Measurements from ENCODE around the gene CCDC110. TPM values are rescaled to one million over a fixed set of nuclear protein-coding genes. Genes with fewer than 3 reads are reported as not detected.

The CCDC110 gene
- total and polyA plus RNA-seq, 2 of the 13 experiments (the other 11 are each of a cell fraction or from before 2014, with no cell fraction given): not detected

GRCh38 chr4:185500576-185500975 is 29.0 kb upstream of the CCDC110 start:
- POLR2A ChIA-PET: no interaction called here

DNA sequence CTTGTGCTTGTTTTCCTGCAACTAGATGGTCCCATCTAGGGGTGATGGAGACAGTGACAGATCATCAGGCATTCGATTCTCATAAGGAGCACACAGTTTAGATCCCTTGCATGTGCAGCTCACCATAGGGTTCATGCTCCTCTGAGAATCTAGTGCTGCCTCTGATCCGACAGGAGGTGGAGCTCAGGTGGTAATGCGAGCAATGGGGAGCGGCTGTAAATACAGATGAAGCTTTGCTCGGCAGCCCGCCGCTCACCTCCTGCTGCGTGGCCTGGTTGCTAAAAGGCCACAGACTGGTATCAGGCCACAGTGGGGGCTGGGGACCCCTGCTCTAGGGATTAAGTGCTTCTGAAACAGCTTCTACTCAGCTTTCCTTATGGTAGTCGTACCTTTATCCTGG is 28.5 kb upstream of the CCDC110 start:
- BruUV-seq (replicated peaks): no TSS peak
- ATAC-seq (peak; percentile 54), DNase-seq (ENCODE audit: low spot score) (peak; percentile 29), FAIRE-seq (no peak)
- Histone ChIP-seq H3K9me3 (ENCODE audit: low read length) (no peaks in the 10 kb centered on the region), H3K4me3 (replicated peaks in 1 of 3; ENCODE audit: insufficient read depth in 1 of 3, low read depth in 2 of 3, low read length in 3 of 3) (peak overlapping the region in 1 of 3 experiments; percentile 3; a peak in 1 of 6 replicates), H4K20me1 (ENCODE audit: insufficient read depth, low read length) (no peaks in the 10 kb centered on the region), H3K27me3 (ENCODE audit: control insufficient read depth in 1 of 2, insufficient read depth in 2 of 2, low read length in 2 of 2) (no peaks in the 10 kb centered on the region), H3K4me2 (ENCODE audit: low read depth, low read length) (peak overlapping the region; percentile 62; the same call in 1 of the 2 replicates), H2AFZ (ENCODE audit: low read length) (no peak overlapping the region), H3K4me1 (ENCODE audit: insufficient read depth, low read length) (peaks cover 31% of the 10 kb centered on the region), H3K9ac (ENCODE audit: insufficient read depth, low read depth, low read length) (no peak overlapping the region), H3K36me3 (replicated peaks in 1 of 2; ENCODE audit: control insufficient read depth in 1 of 2, insufficient read depth in 2 of 2, low read length in 2 of 2) (no peaks in the 10 kb centered on the region), H3K79me2 (ENCODE audit: insufficient read depth, low read length) (no peaks in the 10 kb centered on the region), H3K27ac (ENCODE audit: extremely low read length, insufficient read depth, low read length) (no peak overlapping the region)
- WGBS (ENCODE audit: low lambda C conversion rate): 21% methylated on average over 2 of the region's 9 CpGs
- intact Hi-C loops (cut with micrococcal nuclease; ENCODE audit: unreplicated experiment): loop anchor here (1.0 to 5.0 kb wide), 2 partner anchors 67 to 97 kb away; no protein-coding TSS in a partner anchor
- CTCF ChIA-PET (ENCODE audit: low intra/inter-chr PET ratio, low total read pairs): interaction anchor here (0.8 kb wide), 1 partner anchor 98 kb away, joined by 4 read pairs; no protein-coding TSS in a partner anchor
- in situ Hi-C loops (cut with HindIII; ENCODE audit: extremely low pct_ligation_motif_present, low pct_unique_long_range_greater_than_20kb): no loop called here
- POLR2A ChIA-PET: no interaction called here
- TF ChIP-seq GATA4 (IDR thresholded peaks at IDR 0.05; ENCODE audit: borderline replicate concordance, low read depth): no peak
- no peak for TF ChIP-seq NR2C2 (CRISPR knock-in tag; IDR thresholded peaks at IDR 0.05; ENCODE audit: borderline replicate concordance)
- peak; percentile 35 for TF ChIP-seq ZNF687 (CRISPR knock-in tag; IDR thresholded peaks at IDR 0.05)
- peak; percentile 58 for TF ChIP-seq STAG1 (CRISPR knock-in tag; IDR thresholded peaks at IDR 0.05)
- TF ChIP-seq ZNF878 (CRISPR knock-in tag; IDR thresholded peaks at IDR 0.05): no peak
- TF ChIP-seq SAP130 (CRISPR knock-in tag; IDR thresholded peaks at IDR 0.05; ENCODE audit: low read depth): 0 out of 2 replicates have a peak, but pooled peaks have one; percentile 13
- TF ChIP-seq PAF1 (CRISPR knock-in tag; IDR thresholded peaks at IDR 0.05): no peak
- peak; percentile 91; the same call in 1 of the 2 replicates for TF ChIP-seq ZNF124 (CRISPR knock-in tag; IDR thresholded peaks at IDR 0.05)
- peak; percentile 31; the same call in 1 of the 2 replicates for TF ChIP-seq SMC3 (IDR thresholded peaks at IDR 0.05; ENCODE audit: low read length)
- no peak for TF ChIP-seq FOXA1 (IDR thresholded peaks at IDR 0.05)
- 0 out of 2 replicates have a peak, but pooled peaks have one; percentile 30 for TF ChIP-seq FOXA1 (CRISPR knock-in tag; IDR thresholded peaks at IDR 0.05)
- no peak for TF ChIP-seq MIER2 (CRISPR knock-in tag; IDR thresholded peaks at IDR 0.05)
- no peak for TF ChIP-seq TBX3 (IDR thresholded peaks at IDR 0.05; ENCODE audit: borderline replicate concordance)
- no peak for TF ChIP-seq MEIS1 (CRISPR knock-in tag; IDR thresholded peaks at IDR 0.05; ENCODE audit: borderline replicate concordance)

More at GRCh38 chr4:185500576-185500975, 29.0 kb upstream of the CCDC110 start:
- Histone ChIP-seq H4K20me1 (ENCODE audit: insufficient read depth, low read length) (no peaks in the 10 kb centered on the region), H3K4me1 (ENCODE audit: insufficient read depth, low read length) (peaks cover 34% of the 10 kb centered on the region), H3K4me3 (replicated peaks in 1 of 3; ENCODE audit: insufficient read depth in 1 of 3, low read depth in 2 of 3, low read length in 3 of 3) (no peak overlapping the region), H3K9me3 (ENCODE audit: low read length) (no peaks in the 10 kb centered on the region), H3K79me2 (ENCODE audit: insufficient read depth, low read length) (no peaks in the 10 kb centered on the region), H3K27ac (ENCODE audit: extremely low read length, insufficient read depth, low read length) (no peak overlapping the region), H3K27me3 (ENCODE audit: control insufficient read depth in 1 of 2, insufficient read depth in 2 of 2, low read length in 2 of 2) (no peaks in the 10 kb centered on the region), H2AFZ (ENCODE audit: low read length) (no peak overlapping the region), H3K4me2 (ENCODE audit: low read depth, low read length) (no peak overlapping the region), H3K9ac (ENCODE audit: insufficient read depth, low read depth, low read length) (no peak overlapping the region), H3K36me3 (replicated peaks in 1 of 2; ENCODE audit: control insufficient read depth in 1 of 2, insufficient read depth in 2 of 2, low read length in 2 of 2) (no peaks in the 10 kb centered on the region)
- intact Hi-C loops (cut with micrococcal nuclease; ENCODE audit: unreplicated experiment): loop anchor here (1.0 to 5.0 kb wide), 2 partner anchors 67 to 97 kb away; no protein-coding TSS in a partner anchor
- ATAC-seq (no peak), FAIRE-seq (no peak), DNase-seq (ENCODE audit: low spot score) (no peak)
- WGBS (ENCODE audit: low lambda C conversion rate): 25% methylated on average over 1 of the region's 1 CpG
- CTCF ChIA-PET (ENCODE audit: low intra/inter-chr PET ratio, low total read pairs): no interaction called here
- no peak for TF ChIP-seq ARNT2 (CRISPR knock-in tag; IDR thresholded peaks at IDR 0.05; ENCODE audit: low read depth)
- no peak for TF ChIP-seq FOSL1 (CRISPR knock-in tag; IDR thresholded peaks at IDR 0.05; ENCODE audit: borderline replicate concordance)
- no peak for TF ChIP-seq RARG (CRISPR knock-in tag; IDR thresholded peaks at IDR 0.05; ENCODE audit: low read depth)
- BruUV-seq (replicated peaks): no TSS peak
- in situ Hi-C loops (cut with HindIII; ENCODE audit: extremely low pct_ligation_motif_present, low pct_unique_long_range_greater_than_20kb): no loop called here
